T follicular helper cell (primary cell): ENCODE measurements around the gene NUDCD3.

Experiments
- DNase-seq: peaks from one replicate; pipeline ENCODE4 v3.0.0-alpha.2; 2020; ENCODE audit warnings: low read depth

Gene NUDCD3

DNA sequence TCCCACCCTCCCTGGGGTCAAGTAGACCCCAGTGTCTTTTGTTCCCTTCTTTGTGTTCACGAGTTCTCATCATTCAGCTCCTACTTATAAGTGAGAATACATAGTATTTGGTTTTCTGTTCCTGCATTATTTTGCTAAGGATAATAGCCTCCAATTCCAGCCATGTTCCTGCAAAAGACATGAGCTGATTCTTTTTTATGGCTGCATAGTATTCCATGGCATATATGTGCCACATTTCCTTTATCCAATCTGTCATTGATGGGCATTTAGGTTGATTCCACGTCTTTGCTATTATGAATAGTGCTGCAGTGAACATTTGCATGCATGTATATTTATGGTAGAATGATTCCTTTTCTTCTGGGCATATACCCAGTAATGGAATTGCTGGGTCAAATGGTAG, 136.8 kb downstream of the NUDCD3 start:
- no peak for DNase-seq

DNA sequence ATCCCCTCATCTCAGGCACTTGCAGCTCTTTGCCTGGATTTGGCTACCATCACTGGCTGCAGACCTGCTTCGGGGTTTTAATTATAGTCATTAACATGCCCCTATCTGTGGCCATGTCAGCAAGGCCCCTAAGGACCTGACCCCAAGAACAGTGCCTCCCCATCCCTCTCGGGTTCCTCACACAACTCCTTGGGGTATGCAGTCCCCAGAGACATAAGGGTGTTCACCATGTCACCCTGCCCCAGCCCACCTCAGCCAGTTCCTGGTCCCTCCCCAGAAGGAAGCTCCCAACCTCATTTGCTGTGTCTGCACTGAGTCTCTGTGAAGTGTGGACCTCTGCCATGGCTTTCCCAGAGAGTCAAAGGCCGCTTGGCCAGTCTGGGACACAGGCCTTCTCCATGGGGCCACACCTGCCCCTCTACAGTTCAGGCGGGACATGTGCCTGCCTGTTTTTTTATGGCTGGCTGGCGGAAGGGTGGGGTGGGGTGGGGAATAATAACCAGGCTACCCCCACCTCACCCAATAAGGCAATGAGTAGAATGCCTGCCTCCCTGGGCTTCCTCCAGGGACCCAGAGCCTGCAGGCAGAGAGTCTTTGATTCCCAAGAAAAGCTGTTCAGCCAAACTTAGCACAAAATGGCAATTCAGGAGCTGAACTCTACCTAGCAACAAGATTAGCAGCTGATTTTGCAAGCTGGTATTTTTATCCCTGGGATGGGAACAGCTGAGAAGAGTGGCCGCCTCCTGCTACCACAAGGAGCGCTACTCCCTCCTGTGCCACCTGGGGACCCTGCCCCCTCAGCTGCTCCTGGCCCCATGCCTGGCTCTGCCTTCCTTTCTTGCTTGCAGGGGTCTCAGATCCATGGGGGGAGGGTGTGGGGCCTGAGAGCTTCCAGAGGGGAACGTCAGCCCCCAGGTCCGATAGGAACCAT, 141.3 kb downstream of the NUDCD3 start:
- DNase-seq: no peak

DNA sequence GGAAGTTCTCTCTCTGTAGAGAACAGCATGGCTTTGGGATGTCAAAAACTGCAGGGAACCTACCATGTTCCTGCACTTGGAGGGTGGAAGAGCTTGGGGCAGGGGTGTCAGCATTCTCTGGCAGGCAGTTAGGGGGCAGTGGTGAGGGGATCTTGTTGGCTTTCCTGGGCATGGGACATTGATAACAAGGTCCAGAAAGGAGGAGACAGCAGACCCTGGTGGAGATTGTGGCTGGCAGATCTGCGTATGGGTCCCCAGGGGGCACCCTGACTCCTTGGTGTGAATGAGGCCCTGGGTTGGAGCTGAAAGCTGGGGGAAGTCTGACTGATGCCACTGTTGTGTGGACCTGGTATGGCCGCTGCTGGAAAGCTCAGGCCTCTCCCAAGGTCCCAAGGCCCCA, 142.2 kb downstream of the NUDCD3 start:
- DNase-seq: no peak

DNA sequence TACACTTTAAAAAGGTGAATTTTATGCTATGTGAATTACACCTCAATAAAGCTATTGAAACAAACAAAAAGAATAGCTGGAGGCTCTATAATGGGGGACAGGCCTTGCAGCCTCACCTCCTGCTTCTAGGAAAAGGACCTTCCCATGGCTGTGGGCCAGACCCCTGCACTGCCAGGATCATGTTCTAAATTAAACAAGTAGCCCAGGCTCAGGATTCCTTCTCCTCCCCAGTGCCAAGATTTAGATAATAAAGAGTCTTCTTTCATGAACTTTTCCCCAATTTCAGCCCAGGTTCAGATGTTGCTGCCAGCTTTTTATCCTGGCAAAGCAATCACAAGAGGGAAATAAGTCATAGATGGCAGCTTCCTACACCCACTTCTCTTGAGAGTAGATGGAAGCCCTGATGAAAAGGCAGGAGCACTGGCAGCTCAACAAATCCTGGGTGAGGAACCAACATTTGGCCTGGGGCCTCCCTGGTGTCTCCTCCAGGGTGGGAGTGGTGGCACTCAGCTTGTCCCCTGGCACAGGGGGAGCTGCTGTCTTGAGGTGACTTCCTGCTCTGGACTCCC, 142.8 kb downstream of the NUDCD3 start:
- no peak for DNase-seq

DNA sequence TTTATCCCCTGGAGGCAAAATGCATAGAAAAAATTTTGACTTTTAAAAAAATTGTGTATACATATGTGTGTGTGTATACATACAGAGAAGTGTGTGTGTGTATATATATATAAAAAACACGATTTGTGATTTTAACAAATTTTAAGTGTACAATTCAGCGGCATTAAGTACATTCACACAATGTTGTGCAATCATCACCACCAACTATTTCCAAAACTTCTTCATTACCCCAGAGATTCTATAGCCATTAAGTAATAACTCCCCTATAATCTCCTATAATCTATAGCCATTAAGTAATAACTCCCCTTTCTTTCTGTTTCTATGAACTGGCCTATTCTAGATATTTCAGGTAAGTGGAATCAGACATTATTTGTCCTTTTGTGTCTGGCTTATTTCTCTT, 144.4 kb downstream of the NUDCD3 start:
- DNase-seq: no peak

DNA sequence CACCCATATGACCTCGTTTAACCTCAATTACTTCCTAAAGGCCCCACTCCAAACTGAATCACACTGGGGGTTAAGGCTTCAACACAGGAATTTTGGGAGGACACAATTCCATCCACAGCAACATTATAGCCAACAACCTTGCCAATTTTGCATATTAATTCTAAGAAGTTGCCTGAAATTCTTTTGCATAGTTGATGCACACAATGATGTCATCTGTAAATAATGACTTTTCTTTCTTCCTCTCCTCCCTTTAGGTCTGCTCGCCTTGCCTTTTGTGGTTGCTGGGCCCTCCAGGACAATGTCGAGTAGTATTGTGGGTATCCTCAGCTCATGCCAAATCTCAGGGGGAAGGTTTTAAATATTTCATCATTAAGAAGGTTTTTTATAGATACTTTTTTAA, 149.1 kb downstream of the NUDCD3 start:
- DNase-seq: no peak

DNA sequence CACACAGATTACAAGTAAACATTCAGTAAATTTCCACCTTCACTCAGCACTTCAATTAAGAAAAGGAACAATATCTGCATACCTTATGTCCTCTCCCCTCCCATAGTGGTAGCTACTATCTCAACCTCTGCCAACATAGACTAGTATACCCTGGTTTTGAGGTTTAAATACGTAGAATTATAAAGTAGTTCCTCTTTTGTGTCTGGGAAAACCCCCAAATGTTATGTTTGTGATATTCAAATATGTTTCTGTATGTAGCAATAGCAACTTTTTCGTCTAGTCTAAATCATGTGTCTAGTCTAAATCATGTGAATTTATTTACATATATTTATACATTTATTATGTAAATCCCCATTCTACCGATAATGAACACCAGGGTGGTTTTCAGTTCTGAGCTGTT, 151.9 kb downstream of the NUDCD3 start:
- DNase-seq: no peak

DNA sequence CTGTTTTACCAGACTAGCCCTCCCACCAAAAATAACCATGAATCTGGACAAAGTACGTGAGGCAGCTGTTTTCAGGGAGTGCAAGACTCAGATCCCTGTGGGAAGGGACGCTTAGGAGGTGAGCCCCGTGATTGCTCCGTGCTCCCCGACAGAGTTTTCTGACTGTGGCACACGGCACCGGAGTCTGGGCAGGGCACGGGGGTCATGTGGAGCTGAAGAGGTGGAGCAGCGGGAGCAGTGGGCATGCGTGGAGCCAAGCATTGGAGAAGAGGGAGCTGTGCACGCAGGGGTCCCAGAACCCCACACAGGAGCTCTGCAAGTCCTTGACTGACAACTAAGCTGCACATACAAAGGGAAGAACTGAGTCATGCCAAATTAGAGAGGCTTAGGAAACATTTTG, 154.0 kb downstream of the NUDCD3 start:
- no peak for DNase-seq

DNA sequence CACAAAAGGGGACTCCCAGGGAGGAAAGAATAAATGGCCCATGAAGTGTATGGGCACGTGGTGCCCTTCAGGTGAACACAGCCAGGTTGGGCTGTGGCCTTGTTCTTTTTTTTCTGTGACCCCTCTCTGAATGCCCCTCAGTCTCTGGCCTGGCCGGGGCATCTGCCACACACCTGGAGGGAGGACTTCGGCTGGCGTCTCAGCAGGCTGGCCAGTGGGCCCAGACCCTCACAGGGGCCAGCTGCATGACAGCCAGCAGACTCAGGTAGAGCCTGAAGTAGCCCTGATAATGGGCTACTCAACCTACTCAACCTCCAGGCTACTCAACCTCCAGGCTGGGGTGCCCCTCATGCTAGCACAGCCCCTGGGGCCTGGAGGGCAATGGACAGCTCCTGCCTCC, 155.3 kb downstream of the NUDCD3 start:
- DNase-seq: no peak

DNA sequence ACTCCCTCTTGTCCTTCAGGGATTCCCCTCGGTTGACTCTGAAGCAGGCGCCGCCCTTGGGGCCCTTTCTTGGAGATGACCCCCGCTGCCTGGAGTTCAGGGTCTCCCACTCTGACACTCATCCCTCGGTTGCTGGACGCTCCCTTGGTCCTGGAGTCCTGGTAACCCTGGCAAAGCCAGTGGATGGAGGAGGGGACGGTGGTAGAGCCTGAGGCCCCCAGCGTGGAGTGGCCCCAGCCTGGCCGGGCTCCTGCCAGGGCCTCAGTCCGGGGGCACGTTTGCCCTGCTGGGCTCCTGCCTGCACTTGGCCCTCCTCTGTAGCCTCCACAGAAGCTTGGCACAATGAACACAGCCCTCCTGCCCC, 155.7 kb downstream of the NUDCD3 start:
- no peak for DNase-seq

DNA sequence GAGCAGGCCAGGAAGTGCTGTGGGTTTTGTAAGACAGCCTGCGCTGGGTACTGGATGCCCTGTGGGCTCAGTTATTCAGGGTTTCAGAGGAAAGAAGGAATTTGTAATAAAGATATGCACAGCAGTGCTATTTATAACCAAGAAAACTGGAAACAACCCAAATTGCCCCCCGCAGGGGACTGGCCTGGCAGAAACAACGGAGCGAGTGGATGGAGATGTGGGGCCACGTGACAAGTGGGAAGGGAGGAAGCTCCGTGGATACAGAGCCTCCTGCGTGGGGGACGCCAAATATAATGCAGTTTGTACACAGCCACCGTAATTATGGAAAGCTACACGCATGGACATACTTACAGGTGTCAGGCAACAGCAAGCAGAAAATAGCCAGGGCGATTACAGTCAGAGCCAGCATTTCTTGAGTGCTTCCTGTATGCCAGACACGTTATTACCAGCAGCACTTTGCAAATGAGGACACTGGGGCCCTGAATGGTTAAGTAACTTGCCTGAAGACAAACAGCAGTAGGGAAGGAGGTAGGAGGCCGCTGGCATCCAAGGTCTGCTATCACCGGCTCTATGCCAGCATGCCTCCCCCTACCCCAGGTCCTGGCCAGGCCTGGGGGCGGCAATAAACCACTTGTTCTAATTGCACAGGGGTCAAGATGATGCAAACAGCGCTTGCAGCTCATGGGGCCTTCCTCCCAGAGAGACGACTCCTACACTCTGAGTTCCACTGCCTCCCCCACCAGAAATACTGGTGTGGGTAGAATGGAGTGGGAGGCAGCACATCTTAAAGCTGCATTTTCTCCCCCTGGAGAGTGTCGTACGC, 156.3 kb downstream of the NUDCD3 start:
- no peak for DNase-seq

DNA sequence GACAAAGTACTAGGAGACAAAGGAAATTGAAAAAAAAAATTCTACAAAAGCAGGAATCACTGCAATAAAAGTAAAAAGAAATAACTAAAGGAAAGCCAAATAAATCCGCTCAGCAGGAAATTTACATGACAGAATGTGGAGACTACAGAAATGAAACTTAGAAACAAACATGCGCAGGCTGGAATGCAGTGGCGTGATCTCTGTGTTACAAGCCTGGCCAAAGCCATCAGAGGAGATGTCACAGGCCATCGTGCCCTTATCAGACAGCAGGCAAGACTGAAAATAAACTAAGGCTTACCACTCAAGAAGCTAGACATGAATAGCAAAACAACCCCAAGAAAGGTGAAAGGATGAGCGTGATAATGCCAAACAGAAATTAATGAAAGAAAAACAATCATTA, 158.8 kb downstream of the NUDCD3 start:
- no peak for DNase-seq

DNA sequence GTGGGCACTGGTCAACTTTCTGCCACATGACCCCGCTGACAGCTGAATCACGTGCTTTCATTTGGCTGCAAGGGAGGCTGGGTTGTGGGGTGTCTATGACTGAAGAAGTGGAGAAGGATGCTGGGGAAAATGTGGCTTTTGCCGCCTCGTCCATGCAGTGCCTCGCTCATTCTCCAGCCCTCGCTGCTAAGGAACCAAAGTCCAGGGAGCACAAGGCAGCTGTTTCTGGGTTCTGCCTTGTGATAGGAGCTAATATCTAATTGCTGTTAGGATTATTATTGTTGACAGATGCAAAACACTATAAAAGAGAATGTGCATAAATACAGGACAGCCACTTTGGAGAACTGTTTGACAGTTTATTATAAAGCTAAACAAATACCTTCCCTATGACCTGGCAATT, 160.1 kb downstream of the NUDCD3 start:
- no peak for DNase-seq

DNA sequence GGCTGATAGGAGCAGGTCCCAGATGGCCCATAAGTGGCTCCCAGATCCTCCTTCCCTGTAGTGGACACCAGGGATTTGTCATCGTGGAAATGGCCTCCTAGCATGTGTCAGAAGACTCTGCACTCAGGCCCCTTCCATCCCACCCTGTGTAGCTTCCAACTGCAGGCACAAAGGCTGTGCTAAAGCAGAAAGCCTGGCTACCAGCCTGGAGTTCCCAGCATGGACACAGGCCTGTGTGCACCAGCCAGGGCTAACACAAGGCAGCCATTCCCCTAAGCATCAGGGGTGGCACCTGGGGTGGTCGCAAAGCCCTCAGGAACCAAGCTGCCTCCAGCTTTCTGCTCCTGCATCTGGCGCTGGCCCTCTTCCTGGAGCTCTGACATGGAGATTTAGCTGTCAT, 160.6 kb downstream of the NUDCD3 start:
- DNase-seq: no peak
